Fibroblast of lung (primary cell): ENCODE measurements around the gene ITFG2. TPM values are rescaled to one million over a fixed set of nuclear protein-coding genes. Genes with fewer than 3 reads are reported as not detected.
A peak's percentile ranks its signal among the peaks of the same experiment; 100 is the strongest.

Source experiments
- DNase-seq, 2 donors: peaks; one replicate each; pipeline versions ENCODE4 v3.0.0 to v3.0.0-alpha.2; 2010; ENCODE audit warnings: low read depth in 2 of 2
- H2AFZ ChIP-seq: 2 replicates; pipeline ENCODE4 v1.5.1; 2012; ENCODE audit warnings: low read length, control low read depth, inconsistent platforms
- H3K27ac ChIP-seq: 2 replicates; pipeline ENCODE4 v1.5.1; 2011; ENCODE audit warnings: low read length, control low read depth; ENCODE audit not compliant: insufficient read depth
- H3K27me3 ChIP-seq: 2 replicates; pipeline ENCODE4 v1.5.1; 2011; ENCODE audit warnings: mild to moderate bottlenecking, low read length; ENCODE audit not compliant: control insufficient read depth, insufficient read depth
- H3K36me3 ChIP-seq: 2 replicates; pipeline ENCODE4 v1.5.1; 2011; ENCODE audit warnings: low read length; ENCODE audit not compliant: control insufficient read depth, insufficient read depth
- H3K4me1 ChIP-seq: 2 replicates; pipeline ENCODE4 v1.5.1; 2011; ENCODE audit warnings: low read length; ENCODE audit not compliant: control insufficient read depth, insufficient read depth; ENCODE audit errors: extremely low read depth
- H3K4me2 ChIP-seq: 2 replicates; pipeline ENCODE4 v1.5.1; 2011; ENCODE audit warnings: low read length, control low read depth; ENCODE audit not compliant: insufficient read depth; ENCODE audit errors: extremely low read depth
- H3K4me3 ChIP-seq, 4 experiments: fragments of 200-600 bp in 1 of 4; sonication (generic) in 1 of 4; replicated peaks in 1 of 4; 2 replicates each; pipeline ENCODE4 v1.5.1; 2011 to 2016; ENCODE audit warnings: low read length in 4 of 4, low read depth in 3 of 4, mild to moderate bottlenecking in 3 of 4, control low read depth in 2 of 4, inconsistent platforms in 1 of 4, mixed read lengths in 1 of 4; ENCODE audit not compliant: insufficient read depth in 1 of 4; ENCODE audit errors: control extremely low read depth in 1 of 4
- H3K79me2 ChIP-seq: 2 replicates; pipeline ENCODE4 v1.5.1; 2012; ENCODE audit warnings: mild to moderate bottlenecking, low read length, inconsistent platforms; ENCODE audit not compliant: control insufficient read depth, insufficient read depth
- H3K9ac ChIP-seq: 2 replicates; pipeline ENCODE4 v1.5.1; 2011; ENCODE audit warnings: mild to moderate bottlenecking, low read length, control low read depth; ENCODE audit not compliant: insufficient read depth
- H3K9me3 ChIP-seq: 2 replicates; pipeline ENCODE4 v1.5.1; 2012; ENCODE audit warnings: low read depth, low read length; ENCODE audit not compliant: control insufficient read depth, insufficient read depth
- H4K20me1 ChIP-seq: 2 replicates; pipeline ENCODE4 v1.5.1; 2011; ENCODE audit warnings: low read length; ENCODE audit not compliant: control insufficient read depth, insufficient read depth; ENCODE audit errors: extremely low read depth
- CTCF ChIP-seq, 2 donors: IDR thresholded peaks in 1 of 2; conservative IDR thresholded peaks in 1 of 2; 1 replicate in 1 of 2; 2 replicates in 1 of 2; pipeline ENCODE4 v1.5.1; 2011 to 2012; ENCODE audit warnings: low read length in 2 of 2, control low read depth in 1 of 2, inconsistent platforms in 1 of 2, low read depth in 1 of 2, mild to moderate bottlenecking in 1 of 2
- EZH2 ChIP-seq: IDR thresholded peaks from 2 replicates; pipeline ENCODE4 v1.5.1; 2012; ENCODE audit warnings: low read length, control low read depth, mild to moderate bottlenecking; ENCODE audit errors: missing control alignments
- polyA plus RNA-seq, 2 donors: library from polyadenylated mRNA; depleted of rRNA in 1 of 2; stranded (reverse) in 1 of 2; unstranded in 1 of 2; fragments of >200 nt; gene quantifications; 2 replicates each; pipeline ENCODE4 v1.2.1, GENCODE V29; 2011 to 2012; ENCODE audit warnings: missing spikeins in 1 of 2
- total RNA-seq: library from RNA; depleted of rRNA; stranded (reverse); fragments of >200 nt; gene quantifications from 2 replicates; pipeline ENCODE4 v1.2.1, GENCODE V29; 2014

Gene ITFG2
- total and polyA plus RNA-seq, 2 donors (not counting 1 experiment from before 2014, with no cell fraction given): 13.5 to 18.2 TPM

GRCh38 chr12:2793561-2793960 lies 18.9 kb upstream of the ITFG2 start:
- no peaks in the 10 kb centered on the region for H3K27me3 ChIP-seq
- no peak overlapping the region for H3K9ac ChIP-seq
- H4K20me1 ChIP-seq: no peaks in the 10 kb centered on the region
- TF ChIP-seq CTCF (conservative IDR thresholded peaks at IDR 0.05 in 1 of 2, IDR thresholded peaks at IDR 0.05 in 1 of 2; ENCODE audit: low read depth in 1 of 2, low read length in 2 of 2): no peak
- no peak for TF ChIP-seq EZH2
- no peaks in the 10 kb centered on the region for H3K9me3 ChIP-seq
- no peak for DNase-seq
- no peak overlapping the region for H3K27ac ChIP-seq
- H3K4me2 ChIP-seq: no peak overlapping the region
- H2AFZ ChIP-seq: no peak overlapping the region
- H3K79me2 ChIP-seq: peaks cover 19% of the 10 kb centered on the region
- H3K4me3 ChIP-seq: no peak overlapping the region
- H3K4me1 ChIP-seq: peaks cover 2% of the 10 kb centered on the region
- peaks cover 11% of the 10 kb centered on the region for H3K36me3 ChIP-seq

GRCh38 chr12:2794191-2794735 lies 18.2 kb upstream of the ITFG2 start:
- Histone ChIP-seq H3K4me1 (peaks cover 2% of the 10 kb centered on the region), H3K36me3 (peaks cover 13% of the 10 kb centered on the region), H3K4me3 (peak overlapping the region; percentile 48 to 86 (median 62)), H4K20me1 (no peaks in the 10 kb centered on the region), H3K27me3 (no peaks in the 10 kb centered on the region), H3K4me2 (peak overlapping the region; percentile 72), H3K9me3 (no peaks in the 10 kb centered on the region), H3K9ac (peak overlapping the region; percentile 44), H2AFZ (peak overlapping the region; percentile 50), H3K79me2 (peaks cover 19% of the 10 kb centered on the region), H3K27ac (no peak overlapping the region)
- DNase-seq: peak in 1 of 2 donors; percentile 48
- no peak for TF ChIP-seq CTCF (conservative IDR thresholded peaks at IDR 0.05 in 1 of 2, IDR thresholded peaks at IDR 0.05 in 1 of 2; ENCODE audit: low read depth in 1 of 2, low read length in 2 of 2)
- TF ChIP-seq EZH2: no peak

- Histone ChIP-seq H3K9me3 (no peaks in the 10 kb centered on the region), H3K4me1 (peaks cover 2% of the 10 kb centered on the region), H3K4me2 (peak within 1 kb of the TSS; percentile 95), H3K79me2 (peaks cover 19% of the 10 kb centered on the region), H3K27me3 (no peaks in the 10 kb centered on the region), H4K20me1 (no peaks in the 10 kb centered on the region), H3K9ac (peak within 1 kb of the TSS; percentile 44), H3K4me3 (peak within 1 kb of the TSS; percentile 62 to 86 (median 75)), H3K27ac (peak within 1 kb of the TSS; percentile 26), H2AFZ (peak within 1 kb of the TSS; percentile 88), H3K36me3 (peaks cover 14% of the 10 kb centered on the region)
- peak; percentile 74 to 83 for DNase-seq
- no peak for TF ChIP-seq CTCF (conservative IDR thresholded peaks at IDR 0.05 in 1 of 2, IDR thresholded peaks at IDR 0.05 in 1 of 2; ENCODE audit: low read depth in 1 of 2, low read length in 2 of 2)
- TF ChIP-seq EZH2: no peak
These were observed 17.7 kb upstream of the ITFG2 start, which contains the start of gene FKBP4 for GRCh38 chr12:2794736-2795289. FKBP4 (plus strand) TSS chr12:2794970; CDS start chr12:2795140, 170 bp downstream.
